ENCODE measurements around the gene TCF4.

DNA sequence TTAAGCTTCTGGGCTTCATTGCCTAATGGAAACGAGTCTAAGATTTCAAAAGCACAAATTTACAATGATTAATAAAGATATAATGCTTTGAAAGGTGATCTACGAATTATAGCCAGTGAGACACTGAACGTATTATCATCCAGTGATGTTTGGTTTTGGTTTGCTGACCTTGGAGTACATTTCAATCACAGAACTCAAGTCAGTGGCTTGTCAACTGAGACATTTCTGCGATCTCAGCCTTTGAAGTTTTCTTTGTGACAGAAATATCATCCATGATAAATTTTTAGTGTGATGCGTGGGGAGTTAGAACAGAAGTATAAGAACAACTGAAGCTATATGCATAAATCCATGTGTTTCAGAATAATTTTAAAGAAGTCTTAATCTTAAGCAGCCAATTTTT, 263.8 kb downstream of the TCF4 start:
- TF ChIP-seq, protein P1, sequence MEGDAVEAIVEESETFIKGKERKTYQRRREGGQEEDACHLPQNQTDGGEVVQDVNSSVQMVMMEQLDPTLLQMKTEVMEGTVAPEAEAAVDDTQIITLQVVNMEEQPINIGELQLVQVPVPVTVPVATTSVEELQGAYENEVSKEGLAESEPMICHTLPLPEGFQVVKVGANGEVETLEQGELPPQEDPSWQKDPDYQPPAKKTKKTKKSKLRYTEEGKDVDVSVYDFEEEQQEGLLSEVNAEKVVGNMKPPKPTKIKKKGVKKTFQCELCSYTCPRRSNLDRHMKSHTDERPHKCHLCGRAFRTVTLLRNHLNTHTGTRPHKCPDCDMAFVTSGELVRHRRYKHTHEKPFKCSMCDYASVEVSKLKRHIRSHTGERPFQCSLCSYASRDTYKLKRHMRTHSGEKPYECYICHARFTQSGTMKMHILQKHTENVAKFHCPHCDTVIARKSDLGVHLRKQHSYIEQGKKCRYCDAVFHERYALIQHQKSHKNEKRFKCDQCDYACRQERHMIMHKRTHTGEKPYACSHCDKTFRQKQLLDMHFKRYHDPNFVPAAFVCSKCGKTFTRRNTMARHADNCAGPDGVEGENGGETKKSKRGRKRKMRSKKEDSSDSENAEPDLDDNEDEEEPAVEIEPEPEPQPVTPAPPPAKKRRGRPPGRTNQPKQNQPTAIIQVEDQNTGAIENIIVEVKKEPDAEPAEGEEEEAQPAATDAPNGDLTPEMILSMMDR (conservative IDR thresholded peaks at IDR 0.05; ENCODE audit: low read depth, low read length), result no peak
- TF ChIP-seq EZH2 (IDR thresholded peaks at IDR 0.05; ENCODE audit: borderline replicate concordance, low read depth, low read length, poor library complexity, severe bottlenecking), result no peak

All from A673 (cell line).